ENCODE data around the gene PEA15. TPM values are rescaled to one million over a fixed set of nuclear protein-coding genes. Genes with fewer than 3 reads are reported as not detected.

The PEA15 gene
- total RNA-seq, 1 donor from 2014 or later: 40.9 TPM

GRCh38 chr1:160207771-160208556 lies 2.8 kb downstream of the PEA15 start:
- intact Hi-C loops (cut with micrococcal nuclease): loop anchor here (2.0 to 5.0 kb wide), 2 partner anchors 55 to 111 kb away; partner anchors contain the start of genes DCAF8 and IGSF8

- intact Hi-C loops (cut with micrococcal nuclease): loop anchor here (5.0 kb wide), 1 partner anchor 111 kb away; the partner anchor contains the start of gene IGSF8
These were observed 3.6 kb downstream of the PEA15 start for GRCh38 chr1:160208557-160209320.

- intact Hi-C loops (cut with micrococcal nuclease): loop anchor here (5.0 kb wide), 1 partner anchor 112 kb away; the partner anchor contains the start of gene IGSF8
These were observed 4.3 kb downstream of the PEA15 start for GRCh38 chr1:160209321-160210046.

- intact Hi-C loops (cut with micrococcal nuclease): no loop called here
These were observed 5.4 kb downstream of the PEA15 start for GRCh38 chr1:160210561-160210960.

- intact Hi-C loops (cut with micrococcal nuclease): no loop called here
These were observed 6.0 kb downstream of the PEA15 start for GRCh38 chr1:160211046-160211790.

GRCh38 chr1:160214481-160215140 lies 9.4 kb downstream of the PEA15 start:
- intact Hi-C loops (cut with micrococcal nuclease): no loop called here

GRCh38 chr1:160216301-160216700 lies 11.1 kb downstream of the PEA15 start:
- intact Hi-C loops (cut with micrococcal nuclease): no loop called here

- intact Hi-C loops (cut with micrococcal nuclease): no loop called here
These were observed 12.4 kb downstream of the PEA15 start for GRCh38 chr1:160217481-160218051.

- intact Hi-C loops (cut with micrococcal nuclease): no loop called here
These were observed 14.1 kb downstream of the PEA15 start for GRCh38 chr1:160219062-160219929.

GRCh38 chr1:160220301-160220700 lies 15.1 kb downstream of the PEA15 start:
- intact Hi-C loops (cut with micrococcal nuclease): no loop called here

GRCh38 chr1:160221089-160221488 lies 15.9 kb downstream of the PEA15 start:
- intact Hi-C loops (cut with micrococcal nuclease): no loop called here

GRCh38 chr1:160222546-160222945 lies 17.4 kb downstream of the PEA15 start:
- intact Hi-C loops (cut with micrococcal nuclease): no loop called here

- intact Hi-C loops (cut with micrococcal nuclease): no loop called here
These were observed 19.4 kb downstream of the PEA15 start for GRCh38 chr1:160224606-160225005.

GRCh38 chr1:160225345-160225744 lies 20.2 kb downstream of the PEA15 start:
- intact Hi-C loops (cut with micrococcal nuclease): no loop called here

GRCh38 chr1:160226623-160227022 lies 21.4 kb downstream of the PEA15 start:
- intact Hi-C loops (cut with micrococcal nuclease): no loop called here

- intact Hi-C loops (cut with micrococcal nuclease): no loop called here
These were observed 21.9 kb downstream of the PEA15 start for GRCh38 chr1:160227034-160227433.

- intact Hi-C loops (cut with micrococcal nuclease): no loop called here
These were observed 22.4 kb downstream of the PEA15 start for GRCh38 chr1:160227561-160227960.

GRCh38 chr1:160228431-160228830 lies 23.2 kb downstream of the PEA15 start:
- intact Hi-C loops (cut with micrococcal nuclease): no loop called here

- intact Hi-C loops (cut with micrococcal nuclease): no loop called here
These were observed 27.7 kb downstream of the PEA15 start for GRCh38 chr1:160232911-160233310.
